Activated T-helper 9 cell treated with anti-CD3 and anti-CD28 coated beads, Interleukin-2, amount 50 U/mL, for 16 hours (primary cell): ENCODE data around the gene FRMD5.
A peak's percentile ranks its signal among the peaks of the same experiment; 100 is the strongest.
"Not testable (repeated sequence)": the region's sequence is repeated elsewhere in the genome, so short reads cannot be mapped to it uniquely, and the experiment has no call there.

Source experiments
- DNase-seq: peaks from one replicate; pipeline ENCODE4 v3.0.0-alpha.2; 2020; ENCODE audit warnings: low read depth

The FRMD5 gene

DNA sequence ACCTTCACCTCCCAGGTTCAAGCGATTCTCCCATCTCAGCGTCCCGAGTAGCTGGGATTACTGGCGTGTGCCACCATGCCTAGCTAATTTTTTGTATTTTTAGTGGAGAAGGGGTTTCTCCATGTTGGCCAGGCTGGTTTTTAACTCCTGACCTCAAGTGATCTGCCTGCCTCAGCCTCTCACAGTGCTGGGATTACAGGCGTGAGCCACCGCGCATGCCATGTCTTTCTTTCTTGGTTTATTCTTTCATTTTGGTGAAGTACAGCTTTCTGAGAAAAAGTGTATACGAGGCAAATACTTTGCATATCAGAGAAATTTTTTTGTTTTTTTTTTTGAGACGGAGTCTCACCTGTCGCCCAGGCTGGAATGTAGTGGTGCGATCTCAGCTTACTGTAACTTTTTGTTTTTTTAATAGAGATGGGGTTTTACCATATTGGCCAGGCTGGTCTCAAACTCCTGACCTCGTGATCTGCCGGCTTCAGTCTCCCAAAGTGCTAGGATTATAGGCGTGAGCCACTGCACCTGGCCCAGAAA lies 363.5 kb downstream of the FRMD5 start:
- not testable (repeated sequence) for DNase-seq

DNA sequence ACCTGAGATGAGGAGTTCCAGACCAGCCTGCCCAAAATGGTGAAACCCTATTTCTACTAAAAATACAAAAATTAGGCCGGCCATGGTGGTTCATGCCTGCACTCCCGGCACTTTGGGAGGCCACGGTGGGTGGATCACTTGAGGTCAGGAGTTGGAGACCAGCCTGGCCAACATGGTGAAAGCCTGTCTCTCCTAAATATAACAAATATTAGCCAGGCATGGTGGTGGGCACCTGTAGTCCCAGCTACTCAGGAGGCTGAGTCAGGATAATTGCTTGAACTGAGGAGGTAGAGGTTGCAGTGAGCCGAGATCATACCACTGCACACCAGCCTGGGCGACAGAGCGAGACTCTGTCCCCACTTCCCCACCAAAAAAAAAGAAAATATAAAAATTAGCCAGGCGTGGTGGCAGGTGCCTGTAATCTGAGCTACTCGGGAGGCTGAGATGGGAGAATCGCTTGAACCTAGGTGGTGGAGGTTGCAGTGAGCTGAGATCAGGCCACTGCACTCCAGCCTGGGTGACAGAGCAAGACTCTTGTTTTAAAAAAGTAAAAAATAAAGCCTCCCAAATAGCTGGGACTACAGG lies 364.3 kb downstream of the FRMD5 start:
- DNase-seq: not testable (repeated sequence)

DNA sequence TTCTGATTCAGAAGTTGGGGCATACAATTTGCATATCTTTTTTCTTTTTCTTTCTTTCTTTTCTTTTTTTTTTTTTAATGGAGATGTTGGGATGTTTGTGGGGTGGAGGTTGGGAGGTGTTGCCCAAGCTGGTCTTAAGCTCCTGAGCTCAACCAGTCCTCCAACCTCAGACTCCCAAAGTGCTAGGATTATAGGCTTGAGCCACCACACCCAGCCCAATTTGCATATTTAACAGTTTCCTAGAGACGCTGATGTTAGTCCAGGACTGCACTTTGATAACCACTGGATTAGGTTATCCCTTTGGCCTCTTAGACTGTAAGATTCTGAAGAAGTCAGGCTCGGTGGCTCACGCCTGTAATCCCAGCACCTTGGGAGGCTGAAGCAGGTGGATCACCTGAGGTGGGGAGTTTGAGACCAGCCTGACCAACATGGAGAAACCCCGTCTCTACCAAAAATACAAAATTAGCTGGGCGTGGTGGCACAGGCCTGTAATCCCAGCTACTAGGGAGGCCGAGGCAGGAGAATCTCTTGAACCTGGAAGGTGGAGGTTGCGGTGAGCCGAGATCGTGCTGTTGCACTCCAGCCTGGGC lies 365.0 kb downstream of the FRMD5 start:
- not testable (repeated sequence) for DNase-seq

DNA sequence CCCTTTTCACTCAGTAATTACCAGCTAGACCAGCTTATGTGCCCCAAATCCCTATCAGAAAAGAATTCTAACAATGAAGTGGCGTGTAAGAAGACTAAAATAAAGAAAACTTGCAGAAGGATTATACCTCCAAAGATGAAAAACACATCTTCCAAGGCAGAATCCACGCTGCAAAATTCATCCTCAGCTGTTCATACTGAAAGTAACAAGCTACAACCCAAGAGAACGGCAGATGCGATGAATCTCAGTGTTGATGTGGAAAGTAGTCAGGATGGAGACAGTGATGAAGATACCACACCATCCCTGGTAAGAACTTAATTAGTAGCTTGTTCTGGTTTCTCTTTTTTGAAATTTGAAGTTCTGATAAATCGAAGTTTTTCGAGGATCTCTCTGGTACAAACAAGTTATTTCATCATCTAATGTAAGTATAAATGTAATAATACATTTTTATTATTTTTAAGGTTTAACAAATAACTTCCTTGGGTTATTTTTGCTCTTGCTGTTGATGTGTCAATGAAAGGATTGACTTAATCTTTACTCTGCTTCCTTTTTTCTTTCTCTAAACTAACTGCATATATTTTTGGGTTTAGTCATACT lies 366.9 kb downstream of the FRMD5 start:
- DNase-seq: no peak

DNA sequence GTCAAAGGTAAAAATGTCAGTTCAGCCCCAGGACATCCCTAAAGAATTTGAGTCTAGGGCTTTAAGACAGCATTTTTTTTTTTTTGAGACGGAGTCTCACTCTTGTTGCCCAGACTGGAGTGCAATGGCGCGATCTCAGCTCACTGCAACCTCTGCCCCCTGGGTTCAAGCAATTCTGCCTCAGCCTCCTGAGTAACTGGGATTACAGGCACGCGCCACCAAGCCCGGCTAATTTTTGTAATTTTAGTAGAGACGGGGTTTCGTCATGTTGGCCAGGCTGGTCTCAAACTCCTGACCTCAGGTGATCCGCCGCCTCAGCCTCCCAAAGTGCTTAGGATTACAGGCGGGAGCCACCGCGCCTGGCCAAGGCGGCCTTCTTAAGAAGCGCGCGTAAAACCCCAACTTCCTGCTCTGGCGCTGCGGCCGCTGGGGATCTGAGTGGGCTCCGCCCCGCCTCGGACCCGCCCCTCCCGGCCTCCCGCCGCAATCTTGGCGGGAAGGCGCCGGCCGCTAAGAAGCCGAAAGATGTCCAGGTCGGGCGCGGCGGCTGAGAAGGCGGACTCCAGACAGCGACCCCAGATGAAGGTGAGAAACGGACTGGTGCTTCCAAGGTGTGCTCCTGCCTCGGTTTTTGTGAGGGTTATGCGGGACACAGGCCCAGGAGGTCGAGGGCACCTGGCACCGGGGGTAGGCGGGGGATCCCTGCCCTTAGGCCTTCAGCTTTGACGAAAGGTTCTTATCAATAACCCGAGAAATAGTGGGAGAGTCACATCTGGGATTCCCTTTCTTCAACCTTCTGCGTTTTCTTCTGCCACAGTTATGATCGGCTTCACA lies 368.3 kb downstream of the FRMD5 start, which contains the start of gene WDR76:
TSS of gene WDR76 (plus strand) at position 495 of the 834 bp plus-strand sequence. CDS start at position 526, 31 bp downstream.
- peak; percentile 56 for DNase-seq

DNA sequence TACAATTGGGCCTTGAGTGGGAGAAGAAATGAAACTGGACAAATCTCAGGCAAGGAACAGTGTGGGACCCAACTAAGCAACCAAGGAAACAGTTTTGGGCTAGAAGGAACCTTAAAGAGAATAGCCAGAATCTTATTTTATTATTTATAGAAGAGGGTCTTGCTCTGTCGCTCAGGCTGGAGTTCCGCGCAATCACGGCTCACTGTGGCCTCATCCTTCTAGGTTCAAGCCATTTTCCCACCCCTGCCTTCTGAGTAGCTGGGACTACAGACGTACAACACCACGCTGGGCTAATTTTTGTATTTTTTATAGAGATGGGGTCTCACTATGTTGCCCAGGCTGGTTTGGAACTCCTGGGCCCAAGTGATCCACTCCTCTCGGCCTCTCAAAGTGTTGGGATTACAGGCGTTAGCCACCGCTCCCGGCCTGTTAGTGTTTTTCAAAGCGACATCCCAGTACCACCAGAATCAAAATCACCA lies 369.0 kb downstream of the FRMD5 start:
- DNase-seq: no peak

DNA sequence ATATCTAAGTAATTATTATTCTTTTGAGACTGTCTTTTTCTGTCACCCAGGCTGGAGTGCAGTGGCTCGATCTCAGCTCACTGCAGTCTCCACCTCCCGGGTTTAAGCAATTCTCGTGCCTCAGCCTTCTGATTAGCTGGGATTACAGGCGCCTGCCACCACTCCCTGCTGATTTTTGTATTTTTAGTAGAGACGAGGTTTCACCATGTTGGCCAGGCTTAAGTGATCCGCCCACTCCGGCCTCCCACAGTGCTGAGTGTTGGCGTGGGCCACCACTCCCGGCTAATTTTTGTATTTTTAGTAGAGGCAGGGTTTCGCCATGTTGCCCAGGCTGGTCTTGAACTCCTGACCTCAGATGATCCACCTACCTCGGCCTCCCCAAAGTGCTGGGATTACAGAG lies 369.8 kb downstream of the FRMD5 start:
- not testable (repeated sequence) for DNase-seq

DNA sequence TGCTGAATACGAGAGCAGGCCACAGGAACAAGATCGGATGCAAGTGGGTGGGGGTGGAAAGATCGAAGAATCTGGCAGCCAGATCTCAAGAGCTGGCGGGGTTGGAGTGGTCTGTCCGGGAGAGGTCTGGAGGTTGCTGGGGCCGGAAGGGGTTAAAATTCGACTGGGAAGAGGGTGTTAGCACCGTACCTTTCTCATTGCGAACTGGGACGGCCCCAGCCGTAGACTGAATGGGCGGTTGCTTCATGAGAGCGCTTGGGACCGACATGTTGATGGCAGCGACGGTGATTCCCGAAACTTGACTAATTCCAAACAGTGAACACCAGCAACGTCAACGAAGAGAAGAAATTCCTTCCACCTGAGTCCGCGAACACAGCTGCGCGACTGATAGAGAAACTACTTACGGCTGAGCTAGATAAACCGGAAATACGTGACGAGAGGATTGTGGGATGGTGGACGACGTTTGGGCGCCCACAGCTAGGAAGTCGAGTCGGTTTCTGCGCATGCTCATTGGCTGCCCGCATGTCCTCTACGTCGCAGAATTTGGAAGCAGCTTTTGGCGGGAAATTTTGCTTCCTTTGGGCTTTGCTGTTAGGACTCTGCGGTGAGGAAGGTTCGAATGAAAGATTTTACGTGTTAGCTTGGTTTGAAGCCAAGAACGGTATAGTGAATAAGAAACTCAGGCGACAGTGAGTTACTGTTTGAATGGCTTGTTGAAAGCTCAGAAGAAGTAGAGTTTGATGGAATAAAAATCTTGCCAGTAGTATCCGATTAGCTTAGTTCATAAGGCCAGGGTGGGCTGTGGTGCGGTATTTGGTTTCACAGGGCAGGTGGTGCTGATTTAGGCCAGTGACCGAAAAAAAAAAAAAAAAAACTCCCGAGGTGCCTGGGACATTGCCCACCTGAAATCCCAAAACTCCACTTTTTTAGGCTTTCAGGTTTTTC lies 370.5 kb downstream of the FRMD5 start, which contains the start of gene MFAP1:
TSS of gene MFAP1 (minus strand) at position 389 of the 945 bp plus-strand sequence. CDS start at position 268, 121 bp downstream.
- peak; percentile 84 for DNase-seq

DNA sequence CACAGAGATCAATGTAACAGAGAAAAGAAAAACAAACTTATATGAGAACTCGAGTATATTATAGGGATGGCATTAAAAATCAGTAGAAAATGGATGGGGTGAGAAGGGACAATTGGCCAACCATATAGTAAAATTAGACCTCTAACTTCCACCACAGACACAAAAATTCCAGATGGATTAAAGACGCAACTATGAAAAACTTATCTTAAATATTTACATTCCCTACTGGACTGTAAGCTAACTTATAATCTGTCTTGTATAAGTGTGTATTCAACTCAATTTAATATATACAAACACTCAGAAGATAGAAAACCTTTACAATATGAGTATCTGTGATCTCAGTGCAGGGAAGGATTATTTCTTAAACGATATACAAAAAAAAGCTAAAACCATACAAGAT lies 373.6 kb downstream of the FRMD5 start:
- no peak for DNase-seq
